NCI-H2196 treated with DMSO at 0.1 percent for 48 hours (cell line): ENCODE measurements around the gene NCOA7.
"Not testable (repeated sequence)": the region's sequence is repeated elsewhere in the genome, so short reads cannot be mapped to it uniquely, and the experiment has no call there.

Experiments
- DNase-seq: peaks from one replicate; lab custom pipeline; 2025; ENCODE audit not compliant: unreplicated experiment; lab: John Stamatoyannopoulos, UW

Gene NCOA7

GRCh38 chr6:125943528-125944433 lies 153.0 kb downstream of the NCOA7 start:
- no peak for DNase-seq

GRCh38 chr6:125944434-125944816 lies 153.7 kb downstream of the NCOA7 start:
- DNase-seq = peak; percentile 43

GRCh38 chr6:125944896-125945295 lies 154.1 kb downstream of the NCOA7 start:
- DNase-seq = no peak

GRCh38 chr6:125945378-125946141 lies 154.8 kb downstream of the NCOA7 start:
- no peak for DNase-seq

- peak; percentile 18 for DNase-seq
Measured at GRCh38 chr6:125947615-125948014, 156.9 kb downstream of the NCOA7 start.

GRCh38 chr6:125948455-125948854 lies 157.7 kb downstream of the NCOA7 start:
- no peak for DNase-seq

- no peak for DNase-seq
Measured at GRCh38 chr6:125949069-125949468, 158.3 kb downstream of the NCOA7 start.

GRCh38 chr6:125950293-125950692 lies 159.5 kb downstream of the NCOA7 start:
- no peak for DNase-seq

GRCh38 chr6:125950716-125951115 lies 160.0 kb downstream of the NCOA7 start:
- DNase-seq = not testable (repeated sequence)

GRCh38 chr6:125951323-125951722 lies 160.6 kb downstream of the NCOA7 start:
- DNase-seq = no peak

GRCh38 chr6:125952764-125953501 lies 162.2 kb downstream of the NCOA7 start:
- no peak for DNase-seq

GRCh38 chr6:125953502-125953875 lies 162.7 kb downstream of the NCOA7 start:
- DNase-seq = no peak

- DNase-seq = no peak
Measured at GRCh38 chr6:125954735-125955339, 164.1 kb downstream of the NCOA7 start.

GRCh38 chr6:125955973-125956372 lies 165.2 kb downstream of the NCOA7 start:
- no peak for DNase-seq

- peak; percentile 85 for DNase-seq
Measured at GRCh38 chr6:125956506-125957390, 166.0 kb downstream of the NCOA7 start, which contains the start of gene HINT3. TSS of gene HINT3 (plus strand) at chr6:125956770. CDS start at chr6:125956978, 208 bp downstream.

- DNase-seq = no peak
Measured at GRCh38 chr6:125957391-125957693, 166.6 kb downstream of the NCOA7 start.

- no peak for DNase-seq
Measured at GRCh38 chr6:125957845-125958244, 167.1 kb downstream of the NCOA7 start.

GRCh38 chr6:125959041-125959440 lies 168.3 kb downstream of the NCOA7 start:
- no peak for DNase-seq

- no peak for DNase-seq
Measured at GRCh38 chr6:125961117-125961516, 170.4 kb downstream of the NCOA7 start.

- DNase-seq = no peak
Measured at GRCh38 chr6:125962900-125963497, 172.2 kb downstream of the NCOA7 start.
